HG03103 (cell line): ENCODE data around the gene CNKSR2.

ENCODE experiments used
- ATAC-seq: cut with Tn5 transposase; IDR thresholded peaks from one replicate; pipeline ENCODE4 v1.9.1; 2021; ENCODE audit warnings: low read depth; ENCODE audit not compliant: unreplicated experiment

The CNKSR2 gene

GRCh38 chrX:21374163-21374993, at the start of gene CNKSR2:
Gene CNKSR2, plus strand, starts transcription at chrX:21374418. Its CDS starts 480 bp downstream, at chrX:21374898.
- ATAC-seq: peak; percentile 72

- ATAC-seq: no peak
Observed at GRCh38 chrX:21354725-21355124, 19.5 kb upstream of the CNKSR2 start.

GRCh38 chrX:21355831-21356230, 18.4 kb upstream of the CNKSR2 start:
- ATAC-seq: no peak

GRCh38 chrX:21369613-21370012, 4.6 kb upstream of the CNKSR2 start:
- no peak for ATAC-seq

- no peak for ATAC-seq
Observed at GRCh38 chrX:21373001-21373400, 1.2 kb upstream of the CNKSR2 start.

GRCh38 chrX:21373637-21374162, 518 bp upstream of the CNKSR2 start:
- peak; percentile 19 for ATAC-seq

- ATAC-seq: no peak
Observed at GRCh38 chrX:21374994-21375707, 933 bp downstream of the CNKSR2 start.

- no peak for ATAC-seq
Observed at GRCh38 chrX:21375708-21376009, 1.4 kb downstream of the CNKSR2 start.

GRCh38 chrX:21376636-21377035, 2.4 kb downstream of the CNKSR2 start:
- ATAC-seq: no peak

- no peak for ATAC-seq
Observed at GRCh38 chrX:21379991-21380390, 5.8 kb downstream of the CNKSR2 start.

- ATAC-seq: no peak
Observed at GRCh38 chrX:21382715-21383114, 8.5 kb downstream of the CNKSR2 start.

- ATAC-seq: no peak
Observed at GRCh38 chrX:21383546-21383945, 9.3 kb downstream of the CNKSR2 start.

GRCh38 chrX:21384178-21384577, 10.0 kb downstream of the CNKSR2 start:
- no peak for ATAC-seq

GRCh38 chrX:21394792-21395191, 20.6 kb downstream of the CNKSR2 start:
- no peak for ATAC-seq

- no peak for ATAC-seq
Observed at GRCh38 chrX:21398426-21398825, 24.2 kb downstream of the CNKSR2 start.

GRCh38 chrX:21400408-21401121, 26.3 kb downstream of the CNKSR2 start:
- ATAC-seq: no peak

GRCh38 chrX:21408307-21408706, 34.1 kb downstream of the CNKSR2 start:
- no peak for ATAC-seq

GRCh38 chrX:21408788-21409187, 34.6 kb downstream of the CNKSR2 start:
- no peak for ATAC-seq

GRCh38 chrX:21412029-21412428, 37.8 kb downstream of the CNKSR2 start:
- no peak for ATAC-seq

GRCh38 chrX:21412883-21413282, 38.7 kb downstream of the CNKSR2 start:
- no peak for ATAC-seq

- ATAC-seq: no peak
Observed at GRCh38 chrX:21427086-21427485, 52.9 kb downstream of the CNKSR2 start.
